ENCODE results near the gene TNP2.

GRCh38 chr16:11303405-11304138, 34.4 kb upstream of the TNP2 start:
- TF ChIP-seq CTCF (IDR thresholded peaks at IDR 0.05) (no peak), REST (IDR thresholded peaks at IDR 0.05; ENCODE audit: insufficient read depth in 1 of 2, low read depth in 2 of 2, low read length in 1 of 2) (no peak)

Measured in Panc1 (cell line).